ENCODE results near the gene SLC6A8. TPM values are rescaled to one million over a fixed set of nuclear protein-coding genes. Genes with fewer than 3 reads are reported as not detected.
"Not testable (repeated sequence)": the region's sequence is repeated elsewhere in the genome, so short reads cannot be mapped to it uniquely, and the experiment has no call there.

The SLC6A8 gene
- polyA plus RNA-seq, 3 donors, result 53.5 to 69.9 (median 59.4) TPM

DNA sequence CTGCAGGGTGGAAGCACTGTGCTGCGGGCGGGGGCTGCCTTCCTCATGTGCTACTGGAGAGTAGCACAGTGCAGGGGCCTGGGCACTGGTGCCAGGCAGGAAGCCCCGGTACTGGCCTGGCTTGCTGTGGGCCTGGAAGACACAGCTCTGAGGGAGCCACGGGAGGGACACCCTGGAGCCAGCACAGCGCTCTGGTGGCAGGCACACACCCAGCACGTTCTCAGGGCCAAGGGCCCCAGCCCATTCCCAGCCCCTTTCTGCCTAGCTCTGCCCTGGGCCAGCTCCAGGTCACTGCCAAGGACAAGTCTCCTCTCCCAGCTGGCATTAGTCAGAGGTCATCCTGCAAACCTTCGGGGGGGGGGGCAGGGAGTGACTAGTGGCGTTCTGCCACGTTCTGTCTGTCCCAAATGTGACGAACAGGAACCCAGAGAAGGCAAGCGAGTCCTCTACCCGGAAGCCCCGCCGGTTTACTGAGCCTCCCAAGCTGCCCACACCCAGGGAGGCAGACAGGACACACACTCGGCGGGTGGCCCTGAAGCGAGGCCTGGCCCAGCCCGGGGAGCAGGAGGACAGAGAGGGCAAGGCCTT lies 12.2 kb downstream of the SLC6A8 start:
- not testable (repeated sequence) for DNase-seq (ENCODE audit: extremely low read depth in 1 of 11, low read depth in 9 of 11, low spot score in 4 of 11)

DNA sequence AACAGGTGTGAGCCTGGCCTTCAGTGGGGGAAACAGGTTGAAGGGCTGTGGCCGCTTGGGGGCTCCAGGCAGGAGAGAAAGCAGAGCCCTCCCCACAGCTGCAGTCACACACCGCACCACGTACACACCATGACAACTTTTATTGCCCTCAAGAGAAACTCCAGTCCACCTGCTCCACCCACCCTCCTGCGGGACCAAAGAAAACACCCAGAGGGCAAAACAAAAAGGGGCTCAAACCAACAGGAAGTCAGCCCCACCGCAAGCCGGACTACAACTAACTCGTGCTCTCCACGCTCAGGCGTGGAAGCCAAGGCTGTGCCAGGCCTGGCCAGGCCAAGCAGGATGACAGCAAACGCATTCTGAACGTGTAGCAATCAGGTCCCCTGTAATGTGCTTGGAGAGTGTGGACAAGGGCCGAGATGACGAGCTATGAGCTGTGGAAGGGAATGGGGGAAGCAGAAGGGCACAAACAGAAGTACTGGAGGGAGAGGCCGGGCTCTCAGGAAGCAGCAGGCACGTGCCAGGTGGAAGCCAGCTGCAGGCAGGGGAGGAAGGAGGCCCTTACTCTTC lies 12.7 kb downstream of the SLC6A8 start:
- DNase-seq (ENCODE audit: extremely low read depth in 1 of 11, low read depth in 9 of 11, low spot score in 4 of 11), result no peak

DNA sequence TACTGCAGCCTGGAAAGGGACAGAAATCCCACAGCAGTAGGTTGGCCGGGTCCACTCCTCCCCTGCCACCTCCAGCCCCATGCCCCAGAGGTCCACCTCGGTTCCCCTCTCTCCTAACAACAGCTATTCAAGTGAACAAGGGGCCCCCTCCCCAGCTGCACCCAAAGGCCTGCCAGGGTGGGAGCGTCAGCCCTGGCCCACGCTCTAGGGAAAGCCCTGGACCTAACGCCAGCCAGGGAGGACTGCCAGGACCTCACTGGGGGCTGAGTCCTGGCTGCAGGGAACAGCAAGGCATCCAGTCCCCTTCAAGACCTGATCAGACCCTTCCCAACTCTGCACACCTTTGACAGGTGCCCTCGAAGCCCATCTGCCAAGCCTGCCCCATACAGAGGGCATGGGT lies 13.2 kb downstream of the SLC6A8 start:
- no peak for DNase-seq (ENCODE audit: extremely low read depth in 1 of 11, low read depth in 9 of 11, low spot score in 4 of 11)

DNA sequence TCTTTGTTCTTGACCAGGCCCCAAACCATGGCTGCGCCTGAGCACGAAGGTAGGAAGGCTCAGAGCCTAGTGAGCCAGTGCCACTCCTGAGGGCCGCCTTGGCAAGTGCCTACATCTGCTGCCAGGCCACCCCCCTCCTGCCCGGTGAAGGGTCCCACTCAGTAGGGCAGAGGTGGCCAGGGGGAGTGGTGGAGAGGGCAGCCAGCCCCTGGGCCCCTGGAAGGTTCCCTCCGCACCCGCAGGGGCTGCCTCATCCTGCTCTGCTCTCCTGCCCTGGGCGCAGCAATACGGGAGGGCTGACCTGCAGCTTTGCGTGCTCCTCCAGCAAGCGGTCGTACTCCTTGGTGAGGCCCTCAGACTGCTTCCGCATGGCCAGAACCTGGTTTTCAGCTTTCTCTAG lies 14.0 kb downstream of the SLC6A8 start:
- no peak for DNase-seq (ENCODE audit: extremely low read depth in 1 of 11, low read depth in 9 of 11, low spot score in 4 of 11)

DNA sequence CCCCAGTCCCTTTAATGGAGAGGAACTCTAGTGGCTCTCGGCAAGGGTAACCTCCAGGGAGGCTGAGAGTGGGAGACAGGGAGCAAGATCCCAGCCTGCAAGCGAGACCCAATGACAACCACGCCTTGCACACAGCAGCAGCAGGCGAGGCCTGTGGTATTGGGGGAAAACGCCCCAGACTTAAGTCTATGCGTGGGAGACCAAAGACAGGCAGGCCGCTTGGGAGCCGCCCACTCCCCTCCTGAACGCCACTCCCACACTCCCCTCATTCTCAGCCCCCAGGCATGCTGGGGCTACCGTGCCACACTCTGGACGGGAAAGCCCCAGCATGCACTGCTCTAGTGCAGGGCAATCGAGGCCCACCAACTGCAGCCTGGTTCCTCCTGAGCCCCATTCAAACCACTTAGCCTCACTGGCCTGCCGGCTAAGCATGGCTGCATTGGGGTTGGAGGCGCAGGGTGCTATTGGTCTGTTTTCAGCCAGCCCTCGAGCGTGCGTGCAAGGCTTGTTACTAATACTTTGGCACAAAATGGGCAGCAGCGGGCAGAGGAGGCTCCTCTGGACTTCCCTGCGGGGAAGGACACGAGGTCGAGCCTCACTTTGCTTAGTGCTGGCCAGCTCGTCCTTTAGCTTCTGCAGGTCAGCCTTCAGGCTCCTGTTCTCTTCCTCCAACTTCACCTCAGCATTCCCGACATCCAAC lies 14.8 kb downstream of the SLC6A8 start:
- no peak for DNase-seq (ENCODE audit: extremely low read depth in 1 of 11, low read depth in 9 of 11, low spot score in 4 of 11)

DNA sequence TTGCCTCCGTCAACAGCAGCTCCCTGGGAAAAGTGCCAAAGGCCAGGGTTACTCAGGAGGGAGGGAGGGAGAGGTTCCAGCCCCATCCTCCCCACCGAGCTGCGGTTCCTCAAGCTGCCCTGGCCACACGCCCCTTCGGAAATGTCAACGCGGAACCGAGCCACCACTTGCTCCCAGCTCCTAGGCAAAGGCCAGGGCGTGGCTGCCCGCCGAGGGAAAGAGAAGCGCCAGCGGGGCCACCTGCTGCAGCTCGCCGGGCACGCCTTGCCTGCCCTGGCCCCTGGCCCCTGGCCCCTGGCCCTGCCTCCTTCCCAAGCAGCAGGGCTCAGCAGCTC lies 15.3 kb downstream of the SLC6A8 start:
- DNase-seq (ENCODE audit: extremely low read depth in 1 of 11, low read depth in 9 of 11, low spot score in 4 of 11), result no peak

DNA sequence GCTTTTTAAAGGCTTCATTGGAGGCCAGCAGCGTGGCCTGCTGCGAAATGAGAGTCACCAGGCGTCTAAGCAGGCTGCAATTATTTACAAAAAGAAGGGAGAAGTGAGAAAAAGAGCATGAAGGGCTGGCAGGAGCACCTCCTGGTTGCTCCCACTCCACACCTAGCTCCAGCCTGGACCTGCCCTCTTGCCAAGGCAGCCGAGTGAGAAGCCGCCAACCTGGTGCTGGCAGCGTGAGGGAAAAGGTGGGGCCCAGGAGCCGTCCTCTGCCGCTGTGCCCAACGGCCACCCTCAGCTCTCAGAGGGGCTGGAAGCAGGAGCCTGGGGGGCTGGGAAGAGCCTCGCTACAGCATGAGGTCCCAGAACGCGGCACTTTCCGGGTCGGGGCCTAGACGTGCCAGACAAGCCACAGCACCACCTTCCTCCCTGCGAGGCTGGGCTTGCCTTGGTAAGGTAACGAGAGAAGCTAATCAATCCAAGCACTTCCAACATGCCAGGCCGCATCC lies 16.3 kb downstream of the SLC6A8 start:
- no peak for DNase-seq (ENCODE audit: extremely low read depth in 1 of 11, low read depth in 9 of 11, low spot score in 4 of 11)

DNA sequence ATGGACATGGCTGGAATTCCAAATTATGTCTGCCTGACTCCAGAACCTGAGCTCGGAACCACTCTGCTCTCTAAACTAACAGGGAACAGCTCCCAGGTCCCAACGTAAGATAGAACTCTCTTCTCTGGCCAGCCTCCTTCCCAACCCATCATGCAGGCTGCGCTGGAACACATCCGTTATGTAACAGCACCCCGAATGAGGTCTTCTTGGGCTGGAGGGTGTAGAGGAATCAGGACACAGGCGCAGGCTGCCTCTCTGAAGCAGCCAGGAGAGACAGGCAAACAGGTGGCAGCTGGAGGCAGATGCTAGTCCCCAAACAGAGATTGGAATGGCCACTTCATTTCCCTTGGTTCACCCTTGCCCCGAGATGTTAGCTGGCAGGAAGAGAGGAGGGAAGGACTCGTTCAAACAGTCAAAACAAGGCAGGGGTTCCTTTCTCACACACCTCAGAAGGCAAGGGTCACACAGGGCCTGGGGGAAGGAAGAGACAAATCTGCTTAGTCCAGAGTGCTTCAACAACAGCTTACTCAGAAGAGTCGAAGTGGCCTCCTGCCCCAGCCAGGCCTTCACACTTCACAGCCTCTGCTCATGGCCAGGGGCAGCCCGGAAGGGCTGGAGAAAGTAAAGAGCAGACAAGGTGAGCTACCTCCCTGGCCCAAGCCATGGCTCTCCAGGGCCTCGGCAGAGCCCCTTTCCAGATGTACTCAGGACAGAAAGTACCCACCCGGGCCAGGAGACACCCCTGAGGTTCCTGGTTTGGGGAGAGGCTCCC lies 17.1 kb downstream of the SLC6A8 start:
- not testable (repeated sequence) for DNase-seq (ENCODE audit: extremely low read depth in 1 of 11, low read depth in 9 of 11, low spot score in 4 of 11)

DNA sequence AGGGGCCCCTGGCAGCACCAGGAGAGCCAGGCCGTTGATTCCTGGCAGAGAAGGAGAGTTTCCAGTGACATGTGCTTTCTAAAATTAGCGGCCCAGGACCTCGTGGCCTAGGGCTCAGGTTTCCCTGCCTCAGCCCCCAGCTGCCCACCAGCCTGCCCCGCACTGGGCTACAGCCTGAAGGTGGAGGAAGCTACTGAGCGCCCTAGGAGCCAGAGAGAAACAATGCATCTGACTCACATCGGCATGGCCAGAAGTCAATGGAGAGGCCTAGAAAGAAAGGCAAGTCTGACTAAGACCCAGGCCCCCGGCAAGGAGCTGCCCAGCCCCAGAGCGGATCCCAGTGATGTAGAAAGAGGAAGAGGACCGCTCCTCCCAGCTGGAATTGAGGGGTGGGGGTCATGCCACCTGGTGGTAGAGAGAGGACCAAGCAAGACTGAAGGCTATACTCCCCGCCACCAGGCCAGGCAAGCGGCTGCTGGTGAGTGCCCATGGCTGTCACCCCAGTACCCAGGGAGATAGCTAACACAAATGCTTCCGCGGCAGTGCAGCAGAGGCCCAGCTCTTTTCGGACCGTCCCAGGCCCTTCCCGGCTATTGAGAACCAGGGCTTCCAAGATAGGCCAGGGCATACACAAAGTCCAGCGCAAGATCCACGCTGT lies 17.8 kb downstream of the SLC6A8 start:
- DNase-seq (ENCODE audit: extremely low read depth in 1 of 11, low read depth in 9 of 11, low spot score in 4 of 11), result not testable (repeated sequence)

DNA sequence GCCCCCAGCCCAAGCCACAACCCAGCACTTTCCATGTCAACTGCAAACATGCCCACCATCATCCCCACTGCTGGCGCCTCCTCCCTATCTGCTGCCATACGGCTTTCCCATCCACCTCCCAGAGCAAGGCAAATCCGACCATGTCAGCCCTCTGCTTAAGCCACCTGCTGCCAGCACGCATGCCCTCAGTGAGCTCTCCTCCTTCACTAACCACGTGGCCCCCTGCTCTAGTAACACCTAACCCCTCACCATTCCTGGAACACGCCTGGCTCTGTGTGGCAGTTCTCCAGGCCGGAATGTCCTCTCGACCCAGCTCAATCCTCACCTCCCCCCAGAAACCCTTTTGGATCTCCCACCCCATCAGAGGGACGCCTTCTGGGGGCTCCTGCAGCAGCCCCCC lies 19.1 kb downstream of the SLC6A8 start:
- DNase-seq (ENCODE audit: extremely low read depth in 1 of 11, low read depth in 9 of 11, low spot score in 4 of 11), result no peak

DNA sequence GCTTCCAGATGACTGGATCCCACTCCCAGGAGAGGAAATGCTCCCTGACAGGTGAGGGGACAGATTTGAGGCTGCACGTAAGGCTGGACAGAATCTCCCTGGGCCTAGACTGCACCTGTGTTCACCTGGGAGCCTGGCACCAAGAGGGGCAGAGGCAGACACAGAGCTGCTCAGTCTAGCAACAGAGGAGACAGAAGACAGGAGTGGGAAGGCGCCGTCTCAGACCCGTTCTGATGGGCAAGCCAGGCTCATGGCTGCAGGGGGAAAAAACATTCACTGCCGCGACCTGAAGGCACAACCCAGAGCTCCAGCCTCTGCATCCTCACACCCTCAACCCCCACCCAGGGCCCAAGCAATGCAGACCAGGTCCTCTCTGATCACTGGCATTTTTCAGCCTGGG lies 19.7 kb downstream of the SLC6A8 start:
- DNase-seq (ENCODE audit: extremely low read depth in 1 of 11, low read depth in 9 of 11, low spot score in 4 of 11), result no peak

DNA sequence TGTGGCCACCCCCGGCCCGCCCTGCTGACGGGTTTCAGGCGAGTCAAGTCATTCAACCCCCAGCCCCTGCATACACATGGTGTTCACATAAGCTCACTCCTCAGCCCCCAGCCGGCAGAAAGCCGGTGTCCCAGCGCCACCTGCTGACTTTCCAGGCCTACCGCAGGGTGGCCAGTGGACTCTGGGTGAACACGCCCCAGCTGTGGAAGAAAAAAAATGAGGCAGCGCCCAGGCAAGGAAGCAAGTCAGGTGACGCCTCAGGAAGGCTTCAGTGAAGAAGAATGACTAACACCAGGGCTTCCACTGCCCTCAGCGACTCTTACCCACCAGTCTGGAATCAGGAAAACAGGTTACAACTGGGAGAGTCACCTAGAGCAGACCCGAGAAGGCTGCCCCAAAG lies 20.7 kb downstream of the SLC6A8 start:
- DNase-seq (ENCODE audit: extremely low read depth in 1 of 11, low read depth in 9 of 11, low spot score in 4 of 11), result peak in 2 of 11 donors; percentile 58 to 68

DNA sequence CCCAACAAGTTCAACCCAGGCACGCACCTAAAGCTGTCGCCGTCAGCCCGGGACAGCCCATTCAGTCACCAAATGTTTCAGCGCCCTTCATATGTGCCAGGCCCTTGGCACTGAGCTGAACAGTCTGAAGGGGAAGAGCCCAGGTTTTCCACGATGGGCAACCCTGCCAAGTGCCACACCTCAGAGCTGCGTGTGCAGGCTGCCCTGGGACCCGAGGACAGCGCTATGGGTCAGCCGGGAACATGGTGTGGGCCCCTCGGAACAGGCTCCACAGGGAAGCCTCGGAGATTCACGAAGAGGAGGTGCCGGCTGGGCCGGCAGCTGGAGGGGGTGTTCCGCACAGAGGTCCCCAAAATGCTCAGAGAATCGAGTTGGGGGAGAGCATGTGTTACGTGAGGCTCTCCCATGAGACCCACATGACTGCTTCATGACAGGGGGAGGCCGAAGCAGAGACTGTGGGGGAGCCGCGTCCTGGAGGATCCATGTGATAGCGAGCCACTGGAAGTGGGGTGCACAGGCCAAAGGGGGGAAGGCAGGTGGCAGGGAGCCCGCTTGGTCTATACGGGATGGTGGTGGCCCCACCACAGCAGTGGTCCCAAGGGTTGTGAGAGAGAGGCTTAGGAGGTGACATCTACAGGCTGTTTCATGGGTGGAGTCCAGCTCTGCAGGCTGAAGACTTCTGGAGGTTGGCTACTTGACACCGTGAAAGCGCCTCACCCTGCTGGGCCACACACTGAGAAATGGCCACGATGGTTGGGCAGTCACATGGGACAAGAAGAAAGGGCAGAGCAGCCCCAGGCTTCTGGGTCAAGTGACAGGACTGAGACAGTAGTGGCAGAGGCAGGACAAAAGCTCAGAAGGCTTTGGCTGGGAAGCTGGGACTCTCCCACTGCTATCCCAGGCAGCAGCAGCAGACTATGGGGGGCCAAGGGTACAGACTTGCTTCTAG lies 22.3 kb downstream of the SLC6A8 start:
- DNase-seq (ENCODE audit: extremely low read depth in 1 of 11, low read depth in 9 of 11, low spot score in 4 of 11), result no peak

DNA sequence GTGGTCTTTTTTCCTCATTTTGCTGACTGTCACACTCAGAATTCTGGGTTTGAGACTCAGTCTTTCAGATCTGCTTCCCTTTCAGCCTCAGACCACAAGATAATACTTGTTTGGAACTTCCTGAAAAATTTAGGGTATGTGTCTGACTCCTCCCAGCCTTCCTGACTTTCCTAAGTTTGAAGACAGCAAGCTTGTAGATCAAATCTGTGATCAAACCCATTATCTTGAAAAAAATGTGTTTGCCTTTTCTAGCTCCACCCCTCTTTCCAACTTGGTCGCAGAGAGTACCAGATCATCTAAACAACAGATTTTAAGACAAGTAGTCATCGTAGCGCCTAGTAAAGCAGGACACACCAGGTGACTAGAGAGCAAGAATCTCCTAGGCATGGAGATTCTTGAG lies 26.5 kb downstream of the SLC6A8 start:
- DNase-seq (ENCODE audit: extremely low read depth in 1 of 11, low read depth in 9 of 11, low spot score in 4 of 11), result no peak

DNA sequence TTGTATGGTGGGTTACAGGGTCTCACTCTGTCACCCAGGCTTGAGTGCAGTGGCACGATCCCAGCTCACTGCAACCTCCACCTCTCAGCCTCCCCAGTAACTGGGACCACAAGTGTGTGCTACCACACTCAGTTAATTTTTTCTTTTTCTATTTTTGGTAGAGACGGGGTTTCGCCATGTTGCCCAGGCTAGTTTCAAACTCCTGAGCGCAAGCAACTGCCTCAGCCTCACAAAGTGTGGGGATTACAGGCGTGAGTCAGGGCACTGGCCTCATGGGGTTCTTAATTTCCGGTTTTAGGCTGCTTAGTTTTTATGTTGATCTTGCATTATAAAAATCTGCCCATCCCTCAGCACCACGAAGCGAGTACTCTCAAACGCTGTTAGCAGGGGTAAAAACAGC lies 29.7 kb downstream of the SLC6A8 start:
- no peak for DNase-seq (ENCODE audit: extremely low read depth in 1 of 11, low read depth in 9 of 11, low spot score in 4 of 11)

DNA sequence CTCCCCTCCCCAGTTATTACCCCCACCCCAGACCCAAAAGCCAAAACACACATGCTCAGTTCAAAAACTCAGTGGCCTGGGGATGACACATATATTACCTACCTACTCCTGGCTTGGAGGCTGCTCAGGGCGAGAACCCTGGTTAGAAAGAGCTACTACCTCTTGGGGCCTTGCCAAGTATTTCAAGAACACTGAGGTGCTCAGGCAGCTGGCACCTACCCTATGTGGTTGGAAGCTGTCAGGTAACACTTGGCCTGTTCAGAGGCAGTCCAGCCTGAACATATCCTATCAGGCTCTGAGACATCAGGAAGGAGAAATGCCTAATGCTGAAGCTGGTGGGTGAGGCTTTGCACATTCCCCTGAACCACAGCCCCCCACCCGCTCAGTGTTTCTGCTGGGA lies 31.5 kb downstream of the SLC6A8 start:
- no peak for DNase-seq (ENCODE audit: extremely low read depth in 1 of 11, low read depth in 9 of 11, low spot score in 4 of 11)

DNA sequence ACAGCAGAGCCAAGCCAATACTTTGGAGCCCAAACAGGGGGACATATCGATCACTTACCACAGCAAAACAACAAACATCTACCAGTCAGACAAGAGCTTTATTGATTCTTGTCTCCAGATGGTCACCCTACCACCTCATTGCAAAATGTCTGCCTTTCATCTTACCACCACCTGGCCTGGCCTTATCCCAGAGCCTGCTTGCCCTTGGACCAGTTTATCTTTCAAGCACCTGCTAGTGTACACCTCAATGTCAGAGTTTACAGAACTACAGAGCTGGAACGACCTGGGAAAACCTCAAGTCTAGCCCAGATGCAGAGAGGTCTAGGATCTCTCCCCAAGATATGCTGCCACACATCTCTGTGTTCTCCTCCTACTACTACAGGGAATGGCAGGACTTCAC lies 32.0 kb downstream of the SLC6A8 start:
- no peak for DNase-seq (ENCODE audit: extremely low read depth in 1 of 11, low read depth in 9 of 11, low spot score in 4 of 11)

DNA sequence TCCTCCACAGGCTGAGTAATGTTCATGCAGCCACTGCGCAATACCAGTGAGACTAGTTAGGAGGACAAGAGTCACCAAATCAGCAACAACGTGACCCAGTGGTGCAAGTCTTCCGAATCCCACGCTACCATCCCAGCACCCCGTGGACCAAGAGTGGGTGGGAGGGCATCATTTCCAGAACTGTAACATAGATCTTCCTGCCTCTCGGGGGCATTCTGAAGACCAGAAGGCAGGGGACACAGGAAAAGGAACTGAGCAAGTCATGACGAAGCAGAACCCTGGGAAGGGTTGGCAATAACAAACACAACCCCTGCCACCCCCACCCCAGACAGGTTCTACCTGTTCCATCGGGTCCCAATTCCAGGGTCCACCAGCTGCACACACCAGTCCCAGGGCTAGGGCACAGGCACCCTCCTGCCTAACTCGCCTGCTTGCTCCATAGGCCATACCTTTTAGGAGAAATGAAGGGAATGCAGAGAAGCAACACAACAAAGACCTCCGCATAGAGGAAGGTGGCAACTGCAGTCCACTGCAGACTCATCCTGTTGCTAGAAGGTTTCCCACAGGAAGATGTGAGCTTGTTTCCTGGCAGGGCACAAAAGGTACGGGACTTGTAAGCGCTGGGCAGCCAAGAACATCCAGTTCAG lies 35.1 kb downstream of the SLC6A8 start:
- no peak for DNase-seq (ENCODE audit: extremely low read depth in 1 of 11, low read depth in 9 of 11, low spot score in 4 of 11)

Measured in renal cortex interstitium (tissue), 11 donors.